HepG2 (cell line): Measurements from ENCODE around the gene AP1M1. TPM values are rescaled to one million over a fixed set of nuclear protein-coding genes. Genes with fewer than 3 reads are reported as not detected.

Experiments used
- ATAC-seq: fragments of 200-7000 bp; cut with Tn5 transposase; 3 replicates; pipeline ENCODE4 v1.9.1; 2020; ENCODE audit warnings: mild to moderate bottlenecking, moderate library complexity
- BruUV-seq: library from RNA; stranded (reverse); fragments of 400-500 nt; replicated peaks from 2 replicates; lab custom pipeline; 2021; lab: Mats Ljungman, UMichigan
- CTCF ChIA-PET: fragments of 300-600 bp; formaldehyde crosslinking; extraction: SDS; loops from one replicate; lab custom pipeline; 2021; ENCODE audit warnings: low total read pairs, inconsistent platforms, low intra/inter-chr PET ratio; lab: Yijun Ruan, JAX
- POLR2A ChIA-PET: fragments of 350-600 bp; sonication (Branson Sonifier 250); formaldehyde crosslinking; loops from one replicate; lab custom pipeline; 2020; ENCODE audit warnings: antibody characterized with exemption, inconsistent platforms; lab: Yijun Ruan, JAX
- DNase-seq: peaks from one replicate; pipeline ENCODE4 v3.0.0-alpha.2; 2015; ENCODE audit warnings: low spot score
- FAIRE-seq: peaks from 3 replicates; lab custom pipeline; 2011; peaks lifted over from hg19 to GRCh38; lab: Jason Lieb, UNC
- H2AFZ ChIP-seq: one replicate; pipeline ENCODE4 v1.6.1; 2011; ENCODE audit warnings: low read length, inconsistent platforms
- H3K27ac ChIP-seq: fragments of 300-600 bp; 3 replicates; pipeline ENCODE4 v1.8.0; 2011; ENCODE audit warnings: mixed run types, mild to moderate bottlenecking, mixed read lengths, low read length, inconsistent platforms; ENCODE audit not compliant: insufficient read depth; ENCODE audit errors: extremely low read length
- H3K27me3 ChIP-seq, 2 experiments: fragments of 200-600 bp in 1 of 2; 2 replicates in 1 of 2; 3 replicates in 1 of 2; pipeline versions ENCODE4 v1.6.0 to v1.8.0; 2011; ENCODE audit warnings: low read length in 2 of 2, mild to moderate bottlenecking in 2 of 2, moderate library complexity in 2 of 2, inconsistent platforms in 1 of 2; ENCODE audit not compliant: insufficient read depth in 2 of 2, control insufficient read depth in 1 of 2
- H3K36me3 ChIP-seq, 2 experiments: fragments of 200-600 bp in 1 of 2; replicated peaks in 1 of 2; 2 replicates in 1 of 2; 3 replicates in 1 of 2; pipeline versions ENCODE4 v1.5.1 to v1.8.0; 2011; ENCODE audit warnings: low read length in 2 of 2, inconsistent platforms in 1 of 2; ENCODE audit not compliant: insufficient read depth in 2 of 2, control insufficient read depth in 1 of 2
- H3K4me1 ChIP-seq: 2 replicates; pipeline ENCODE4 v1.5.1; 2012; ENCODE audit warnings: low read length, inconsistent platforms; ENCODE audit not compliant: insufficient read depth
- H3K4me2 ChIP-seq: 2 replicates; pipeline ENCODE4 v1.6.0; 2011; ENCODE audit warnings: low read depth, low read length, inconsistent platforms
- H3K4me3 ChIP-seq, 3 experiments: fragments of 200-600 bp in 1 of 3; sonication (generic), shearing (Covaris generic) in 1 of 3; replicated peaks in 1 of 3; 2 replicates each; pipeline ENCODE4 v1.5.1; 2011 to 2016; ENCODE audit warnings: low read length in 3 of 3, inconsistent platforms in 2 of 3, low read depth in 2 of 3, mild to moderate bottlenecking in 2 of 3, control low read depth in 1 of 3, mixed read lengths in 1 of 3; ENCODE audit not compliant: insufficient read depth in 1 of 3
- H3K79me2 ChIP-seq: one replicate; pipeline ENCODE4 v1.6.1; 2011; ENCODE audit warnings: low read length, inconsistent platforms; ENCODE audit not compliant: insufficient read depth
- H3K9ac ChIP-seq: 2 replicates; pipeline ENCODE4 v1.6.0; 2011; ENCODE audit warnings: mild to moderate bottlenecking, low read depth, low read length, inconsistent platforms; ENCODE audit not compliant: insufficient read depth
- H3K9me3 ChIP-seq: 2 replicates; pipeline ENCODE4 v1.5.1; 2012; ENCODE audit warnings: mild to moderate bottlenecking, low read length
- H4K20me1 ChIP-seq: 2 replicates; pipeline ENCODE4 v1.6.0; 2011; ENCODE audit warnings: inconsistent platforms, mild to moderate bottlenecking, low read length, moderate library complexity; ENCODE audit not compliant: insufficient read depth
- ATF3 ChIP-seq: sonication (generic); formaldehyde crosslinking; IDR thresholded peaks from 2 replicates; pipeline ENCODE4 v1.4.0; 2020; ENCODE audit warnings: missing genetic modification reagents
- DPF2 ChIP-seq: sonication (generic); formaldehyde crosslinking; IDR thresholded peaks from 2 replicates; pipeline ENCODE4 v1.4.0; 2020; ENCODE audit warnings: mild to moderate bottlenecking, low read depth, missing genetic modification reagents, borderline replicate concordance
- HOXA3 ChIP-seq: sonication (generic); formaldehyde crosslinking; IDR thresholded peaks from 2 replicates; pipeline ENCODE4 v1.5.0; 2020; ENCODE audit warnings: missing genetic modification reagents
- KMT2A ChIP-seq: sonication (generic); formaldehyde crosslinking; IDR thresholded peaks from 2 replicates; pipeline ENCODE4 v1.4.0; 2020; ENCODE audit warnings: missing genetic modification reagents
- MYC ChIP-seq: sonication (generic); formaldehyde crosslinking; IDR thresholded peaks from 2 replicates; pipeline ENCODE4 v1.9.0; 2021; ENCODE audit warnings: missing genetic modification reagents, borderline replicate concordance
- NFYC ChIP-seq: IDR thresholded peaks from 2 replicates; pipeline ENCODE4 v1.6.1; 2016; ENCODE audit warnings: missing genetic modification reagents, missing compliant biosample characterization
- SAFB2 ChIP-seq: sonication (generic); formaldehyde crosslinking; IDR thresholded peaks from 2 replicates; pipeline ENCODE4 v1.5.1; 2020; ENCODE audit warnings: missing genetic modification reagents, low read depth, mild to moderate bottlenecking, borderline replicate concordance
- TGIF2 ChIP-seq: IDR thresholded peaks from 2 replicates; pipeline ENCODE4 v1.6.1; 2016; ENCODE audit warnings: control low read depth, missing compliant biosample characterization
- ZNF264 ChIP-seq: sonication (generic); formaldehyde crosslinking; IDR thresholded peaks from 2 replicates; pipeline ENCODE4 v1.4.0; 2020; ENCODE audit warnings: missing genetic modification reagents
- ZNF33B ChIP-seq: sonication (generic); formaldehyde crosslinking; IDR thresholded peaks from 2 replicates; pipeline ENCODE4 v1.5.1; 2020; ENCODE audit warnings: mild to moderate bottlenecking, missing genetic modification reagents
- ZNF34 ChIP-seq: sonication (generic); formaldehyde crosslinking; IDR thresholded peaks from 2 replicates; pipeline ENCODE4 v1.4.0; 2020; ENCODE audit warnings: mild to moderate bottlenecking, missing genetic modification reagents, borderline replicate concordance
- ZNF605 ChIP-seq: sonication (generic); formaldehyde crosslinking; IDR thresholded peaks from 2 replicates; pipeline ENCODE4 v1.8.0; 2022; ENCODE audit warnings: mild to moderate bottlenecking, missing genetic modification reagents
- ZNF749 ChIP-seq: sonication (generic); formaldehyde crosslinking; IDR thresholded peaks from 2 replicates; pipeline ENCODE4 v1.8.0; 2022; ENCODE audit warnings: mild to moderate bottlenecking, missing genetic modification reagents, moderate library complexity, borderline replicate concordance
- WGBS: methylation state at CpG from one replicate; pipeline ENCODE4 v1.1.6; 2017; ENCODE audit warnings: low lambda C conversion rate; 5-methylcytosine and 5-hydroxymethylcytosine counted together
- in situ Hi-C: cut with HindIII; loops from 2 replicates; pipeline ENCODE4 v1.10.0; 2017; ENCODE audit warnings: low pct_unique_long_range_greater_than_20kb; ENCODE audit not compliant: extremely low pct_ligation_motif_present
- intact Hi-C: fragments of 100-400 bp; cut with micrococcal nuclease; formaldehyde crosslinking; loops from one replicate; pipeline ENCODE4 v1.10.0; 2022; ENCODE audit not compliant: unreplicated experiment
- polyA plus RNA-seq, 8 experiments: library from polyadenylated mRNA; depleted of rRNA in 3 of 8; stranded (reverse) in 7 of 8; unstranded in 1 of 8; fragments of >200 nt; fragmentation: Illumina TruSeq in 4 of 8; extraction: Trizol in 4 of 8; gene quantifications; 2 replicates each; pipeline versions ENCODE4 v1.2.1 to v1.2.3, GENCODE V29; 2011 to 2016; ENCODE audit warnings: low read depth in 4 of 8, missing spikeins in 1 of 8, mixed read lengths in 1 of 8; ENCODE audit not compliant: insufficient read depth in 1 of 8
- total RNA-seq, 5 experiments: library from RNA; depleted of rRNA; stranded (reverse); fragments of >200 nt; fragmentation: Illumina TruSeq; extraction: Trizol; gene quantifications; 2 replicates each; pipeline ENCODE4 v1.2.3, GENCODE V29; 2016; ENCODE audit warnings: low read depth in 1 of 5
- TF ChIP-seq, protein P1 (sequence below): sonication (generic); formaldehyde crosslinking; IDR thresholded peaks from 2 replicates; pipeline ENCODE4 v1.5.1; 2020; ENCODE audit warnings: mild to moderate bottlenecking, missing genetic modification reagents, borderline replicate concordance

The AP1M1 gene
- total and polyA plus RNA-seq, 2 of the 13 experiments (the other 11 are each of a cell fraction or from before 2014, with no cell fraction given), result 34.4 to 46.1 TPM

DNA sequence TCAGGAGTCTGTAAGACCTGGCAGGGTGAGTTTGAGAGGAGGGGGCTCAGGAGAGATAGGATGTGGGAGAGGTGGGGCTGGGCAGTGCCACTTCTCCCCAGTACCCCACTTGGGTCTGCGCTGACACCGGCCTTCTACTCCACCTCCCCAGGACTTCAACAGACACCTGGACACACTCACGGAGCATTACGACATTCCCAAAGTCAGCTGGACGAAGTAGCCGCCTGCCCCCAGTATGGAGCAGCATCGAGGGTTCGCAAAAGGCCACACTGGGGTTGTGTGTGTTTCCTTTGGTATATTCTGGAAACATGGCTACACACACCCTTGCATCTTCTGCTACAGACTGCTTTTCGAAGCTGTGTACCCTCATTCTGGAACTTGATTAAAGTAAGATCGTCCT lies 7.0 kb upstream of the AP1M1 start:
- H2AFZ ChIP-seq, result no peak overlapping the region
- ATAC-seq, result no peak
- H3K4me1 ChIP-seq, result peaks cover 14% of the 10 kb centered on the region
- CTCF ChIA-PET, result no interaction called here
- no peak overlapping the region for H3K4me3 ChIP-seq
- no peak for DNase-seq
- BruUV-seq, result no TSS peak
- H3K4me2 ChIP-seq, result no peak overlapping the region
- H3K27me3 ChIP-seq, result no peaks in the 10 kb centered on the region; a peak in 1 of 5 replicates
- 100% methylated on average over 4 of the region's 10 CpGs for WGBS
- H3K9me3 ChIP-seq, result no peaks in the 10 kb centered on the region
- intact Hi-C loops (no loop called here), in situ Hi-C loops (no loop called here)
- H4K20me1 ChIP-seq, result no peaks in the 10 kb centered on the region
- POLR2A ChIA-PET, result no interaction called here
- TF ChIP-seq SAFB2 (CRISPR knock-in tag), result no peak
- TF ChIP-seq MYC, result no peak
- no peak for TF ChIP-seq DPF2 (CRISPR knock-in tag)
- TF ChIP-seq TGIF2, result no peak
- TF ChIP-seq ZNF605, result no peak
- no peak for TF ChIP-seq ZNF264 (CRISPR knock-in tag)
- no peak for TF ChIP-seq ZNF749 (CRISPR knock-in tag)
- no peak for TF ChIP-seq ZNF33B
- TF ChIP-seq HOXA3, result no peak
- no peak for TF ChIP-seq NFYC (CRISPR knock-in tag)
- TF ChIP-seq ZNF34 (CRISPR knock-in tag), result no peak
- TF ChIP-seq KMT2A, result no peak
- TF ChIP-seq ATF3 (CRISPR knock-in tag), result no peak
- TF ChIP-seq, protein P1, sequence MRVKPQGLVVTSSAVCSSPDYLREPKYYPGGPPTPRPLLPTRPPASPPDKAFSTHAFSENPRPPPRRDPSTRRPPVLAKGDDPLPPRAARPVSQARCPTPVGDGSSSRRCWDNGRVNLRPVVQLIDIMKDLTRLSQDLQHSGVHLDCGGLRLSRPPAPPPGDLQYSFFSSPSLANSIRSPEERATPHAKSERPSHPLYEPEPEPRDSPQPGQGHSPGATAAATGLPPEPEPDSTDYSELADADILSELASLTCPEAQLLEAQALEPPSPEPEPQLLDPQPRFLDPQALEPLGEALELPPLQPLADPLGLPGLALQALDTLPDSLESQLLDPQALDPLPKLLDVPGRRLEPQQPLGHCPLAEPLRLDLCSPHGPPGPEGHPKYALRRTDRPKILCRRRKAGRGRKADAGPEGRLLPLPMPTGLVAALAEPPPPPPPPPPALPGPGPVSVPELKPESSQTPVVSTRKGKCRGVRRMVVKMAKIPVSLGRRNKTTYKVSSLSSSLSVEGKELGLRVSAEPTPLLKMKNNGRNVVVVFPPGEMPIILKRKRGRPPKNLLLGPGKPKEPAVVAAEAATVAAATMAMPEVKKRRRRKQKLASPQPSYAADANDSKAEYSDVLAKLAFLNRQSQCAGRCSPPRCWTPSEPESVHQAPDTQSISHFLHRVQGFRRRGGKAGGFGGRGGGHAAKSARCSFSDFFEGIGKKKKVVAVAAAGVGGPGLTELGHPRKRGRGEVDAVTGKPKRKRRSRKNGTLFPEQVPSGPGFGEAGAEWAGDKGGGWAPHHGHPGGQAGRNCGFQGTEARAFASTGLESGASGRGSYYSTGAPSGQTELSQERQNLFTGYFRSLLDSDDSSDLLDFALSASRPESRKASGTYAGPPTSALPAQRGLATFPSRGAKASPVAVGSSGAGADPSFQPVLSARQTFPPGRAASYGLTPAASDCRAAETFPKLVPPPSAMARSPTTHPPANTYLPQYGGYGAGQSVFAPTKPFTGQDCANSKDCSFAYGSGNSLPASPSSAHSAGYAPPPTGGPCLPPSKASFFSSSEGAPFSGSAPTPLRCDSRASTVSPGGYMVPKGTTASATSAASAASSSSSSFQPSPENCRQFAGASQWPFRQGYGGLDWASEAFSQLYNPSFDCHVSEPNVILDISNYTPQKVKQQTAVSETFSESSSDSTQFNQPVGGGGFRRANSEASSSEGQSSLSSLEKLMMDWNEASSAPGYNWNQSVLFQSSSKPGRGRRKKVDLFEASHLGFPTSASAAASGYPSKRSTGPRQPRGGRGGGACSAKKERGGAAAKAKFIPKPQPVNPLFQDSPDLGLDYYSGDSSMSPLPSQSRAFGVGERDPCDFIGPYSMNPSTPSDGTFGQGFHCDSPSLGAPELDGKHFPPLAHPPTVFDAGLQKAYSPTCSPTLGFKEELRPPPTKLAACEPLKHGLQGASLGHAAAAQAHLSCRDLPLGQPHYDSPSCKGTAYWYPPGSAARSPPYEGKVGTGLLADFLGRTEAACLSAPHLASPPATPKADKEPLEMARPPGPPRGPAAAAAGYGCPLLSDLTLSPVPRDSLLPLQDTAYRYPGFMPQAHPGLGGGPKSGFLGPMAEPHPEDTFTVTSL (CRISPR knock-in tag), result no peak
- no peak for FAIRE-seq
- no peak overlapping the region for H3K9ac ChIP-seq
- peaks cover 13% of the 10 kb centered on the region for H3K79me2 ChIP-seq
- peaks cover 20 to 34% of the 10 kb centered on the region in 2 experiments for H3K36me3 ChIP-seq
- H3K27ac ChIP-seq, result no peak overlapping the region
